NB4 (cell line): ENCODE data around the gene JAKMIP3.

ENCODE experiments used
- POLR2A ChIP-seq: IDR thresholded peaks from 2 replicates; pipeline ENCODE4 v1.6.1; 2011; ENCODE audit warnings: mild to moderate bottlenecking; ENCODE audit not compliant: insufficient read length; ENCODE audit errors: extremely low read depth
- TF ChIP-seq, protein P1 (sequence below): IDR thresholded peaks from one replicate; pipeline ENCODE4 v1.5.1; 2012; ENCODE audit warnings: low read depth, low read length

- TF ChIP-seq, protein P1, sequence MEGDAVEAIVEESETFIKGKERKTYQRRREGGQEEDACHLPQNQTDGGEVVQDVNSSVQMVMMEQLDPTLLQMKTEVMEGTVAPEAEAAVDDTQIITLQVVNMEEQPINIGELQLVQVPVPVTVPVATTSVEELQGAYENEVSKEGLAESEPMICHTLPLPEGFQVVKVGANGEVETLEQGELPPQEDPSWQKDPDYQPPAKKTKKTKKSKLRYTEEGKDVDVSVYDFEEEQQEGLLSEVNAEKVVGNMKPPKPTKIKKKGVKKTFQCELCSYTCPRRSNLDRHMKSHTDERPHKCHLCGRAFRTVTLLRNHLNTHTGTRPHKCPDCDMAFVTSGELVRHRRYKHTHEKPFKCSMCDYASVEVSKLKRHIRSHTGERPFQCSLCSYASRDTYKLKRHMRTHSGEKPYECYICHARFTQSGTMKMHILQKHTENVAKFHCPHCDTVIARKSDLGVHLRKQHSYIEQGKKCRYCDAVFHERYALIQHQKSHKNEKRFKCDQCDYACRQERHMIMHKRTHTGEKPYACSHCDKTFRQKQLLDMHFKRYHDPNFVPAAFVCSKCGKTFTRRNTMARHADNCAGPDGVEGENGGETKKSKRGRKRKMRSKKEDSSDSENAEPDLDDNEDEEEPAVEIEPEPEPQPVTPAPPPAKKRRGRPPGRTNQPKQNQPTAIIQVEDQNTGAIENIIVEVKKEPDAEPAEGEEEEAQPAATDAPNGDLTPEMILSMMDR, result no peak
- no peak for TF ChIP-seq POLR2A
Measured at GRCh38 chr10:132100091-132100481, 34.3 kb downstream of the JAKMIP3 start.
